Thyroid gland (tissue), 4 donors: ENCODE measurements around the gene CPA5. TPM values are rescaled to one million over a fixed set of nuclear protein-coding genes. Genes with fewer than 3 reads are reported as not detected.

Experiments used
- DNase-seq, 2 donors: peaks; one replicate each; pipeline ENCODE4 v3.0.0-alpha.2; 2019
- H3K27ac ChIP-seq, 3 donors: fragments of 200-600 bp; sonication (generic); 1 replicate in 2 of 3; 2 replicates in 1 of 3; pipeline ENCODE4 v1.5.1; 2016 to 2019; ENCODE audit warnings: mild to moderate bottlenecking in 1 of 3, moderate library complexity in 1 of 3
- H3K27me3 ChIP-seq: fragments of 200-600 bp; sonication (generic); one replicate; pipeline ENCODE4 v1.5.1; 2019
- H3K36me3 ChIP-seq, 2 donors: fragments of 200-600 bp; sonication (generic); one replicate each; pipeline ENCODE4 v1.5.1; 2016 to 2019
- H3K4me1 ChIP-seq, 2 donors: fragments of 200-600 bp; sonication (generic); one replicate each; pipeline ENCODE4 v1.5.1; 2017 to 2019
- H3K4me3 ChIP-seq, 3 donors: fragments of 200-600 bp; sonication (generic); replicated peaks in 1 of 3; 1 replicate in 2 of 3; 2 replicates in 1 of 3; pipeline ENCODE4 v1.5.1; 2016; ENCODE audit warnings: mild to moderate bottlenecking in 1 of 3
- H3K9me3 ChIP-seq: fragments of 200-600 bp; sonication (generic); one replicate; pipeline ENCODE4 v1.5.1; 2017
- POLR2A ChIP-seq, 2 donors: fragments of 450-650 bp; IDR thresholded peaks; one replicate each; pipeline ENCODE4 v1.6.1; 2017; ENCODE audit warnings: antibody characterized with exemption in 2 of 2, mild to moderate bottlenecking in 2 of 2, moderate library complexity in 1 of 2
- WGBS, 2 donors: methylation state at CpG; one replicate each; pipeline ENCODE4 v1.1.5; 2017; 5-methylcytosine and 5-hydroxymethylcytosine counted together
- intact Hi-C: fragments of 100-400 bp; cut with DNase I; formaldehyde crosslinking; loops from one replicate; pipeline ENCODE4 v1.15.1; 2023
- total RNA-seq, 4 donors: library from RNA; depleted of rRNA; stranded (reverse); fragments of >200 nt; gene quantifications; one replicate each; pipeline ENCODE4 v1.2.3, GENCODE V29; 2016
- TF ChIP-seq, protein P1 (sequence below), 6 experiments: fragments of 200-600 bp in 3 of 6; fragments of 450-650 bp in 3 of 6; sonication (generic) in 3 of 6; IDR thresholded peaks; one replicate each; pipeline ENCODE4 v1.5.1; 2016 to 2019; ENCODE audit warnings: antibody characterized with exemption in 6 of 6, mild to moderate bottlenecking in 2 of 6, inconsistent platforms in 1 of 6, moderate library complexity in 1 of 6

Gene CPA5
- total RNA-seq, 4 donors from 2014 or later: not detected

DNA sequence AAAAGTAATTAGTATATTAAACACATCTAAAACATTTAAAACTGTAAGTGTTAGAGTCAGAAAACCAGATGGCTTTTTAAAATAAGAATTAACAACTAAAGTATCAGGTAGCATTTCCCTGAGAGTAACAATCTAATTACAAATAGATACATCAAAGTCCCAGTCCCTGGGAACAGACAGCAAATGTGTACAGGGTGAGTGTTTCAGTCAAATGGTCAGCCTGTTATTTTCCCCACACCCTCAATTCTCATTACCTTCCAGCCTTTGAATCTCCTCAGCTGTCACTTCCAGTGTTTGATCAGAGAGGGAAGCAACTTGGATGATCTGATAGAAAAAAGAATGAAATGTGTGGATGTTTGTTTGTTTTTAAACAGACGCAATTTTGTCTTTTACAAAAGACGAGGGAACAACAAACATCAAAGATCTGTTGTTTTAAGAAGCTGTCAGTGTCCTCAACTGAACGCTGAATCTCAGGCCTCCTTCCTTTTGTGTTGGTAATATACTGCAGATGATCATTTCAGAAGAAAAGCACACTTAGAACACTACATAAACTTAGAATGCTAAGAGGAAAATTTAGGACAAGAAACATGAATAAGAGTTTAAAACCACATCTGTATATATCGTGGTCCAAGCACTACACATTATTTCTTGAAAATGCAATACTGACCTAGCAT, 66.4 kb downstream of the CPA5 start:
- H3K4me1 ChIP-seq: peaks cover 0 to 4% of the 10 kb centered on the region in 2 donors
- intact Hi-C loops: no loop called here
- no peaks in the 10 kb centered on the region for H3K9me3 ChIP-seq
- H3K27me3 ChIP-seq: no peaks in the 10 kb centered on the region
- DNase-seq: no peak
- H3K27ac ChIP-seq: no peak overlapping the region
- WGBS, 2 donors: 72 to 73% methylated on average over 4 of the region's 4 CpGs
- TF ChIP-seq POLR2A (IDR thresholded peaks at IDR 0.05): no peak
- TF ChIP-seq, protein P1, sequence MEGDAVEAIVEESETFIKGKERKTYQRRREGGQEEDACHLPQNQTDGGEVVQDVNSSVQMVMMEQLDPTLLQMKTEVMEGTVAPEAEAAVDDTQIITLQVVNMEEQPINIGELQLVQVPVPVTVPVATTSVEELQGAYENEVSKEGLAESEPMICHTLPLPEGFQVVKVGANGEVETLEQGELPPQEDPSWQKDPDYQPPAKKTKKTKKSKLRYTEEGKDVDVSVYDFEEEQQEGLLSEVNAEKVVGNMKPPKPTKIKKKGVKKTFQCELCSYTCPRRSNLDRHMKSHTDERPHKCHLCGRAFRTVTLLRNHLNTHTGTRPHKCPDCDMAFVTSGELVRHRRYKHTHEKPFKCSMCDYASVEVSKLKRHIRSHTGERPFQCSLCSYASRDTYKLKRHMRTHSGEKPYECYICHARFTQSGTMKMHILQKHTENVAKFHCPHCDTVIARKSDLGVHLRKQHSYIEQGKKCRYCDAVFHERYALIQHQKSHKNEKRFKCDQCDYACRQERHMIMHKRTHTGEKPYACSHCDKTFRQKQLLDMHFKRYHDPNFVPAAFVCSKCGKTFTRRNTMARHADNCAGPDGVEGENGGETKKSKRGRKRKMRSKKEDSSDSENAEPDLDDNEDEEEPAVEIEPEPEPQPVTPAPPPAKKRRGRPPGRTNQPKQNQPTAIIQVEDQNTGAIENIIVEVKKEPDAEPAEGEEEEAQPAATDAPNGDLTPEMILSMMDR (IDR thresholded peaks at IDR 0.05): no peak
- no peak overlapping the region for H3K4me3 ChIP-seq
- H3K36me3 ChIP-seq: no peaks in the 10 kb centered on the region

- Histone ChIP-seq H3K4me3 (no peak overlapping the region), H3K36me3 (no peaks in the 10 kb centered on the region), H3K9me3 (no peaks in the 10 kb centered on the region), H3K4me1 (peaks cover 0 to 4% of the 10 kb centered on the region in 2 donors), H3K27me3 (no peaks in the 10 kb centered on the region), H3K27ac (no peak overlapping the region)
- 96 to 99% methylated on average over 4 of the region's 4 CpGs for WGBS, 2 donors
- TF ChIP-seq, protein P1 (IDR thresholded peaks at IDR 0.05): no peak
- TF ChIP-seq POLR2A (IDR thresholded peaks at IDR 0.05): no peak
- no peak for DNase-seq
- intact Hi-C loops: no loop called here
Measured at GRCh38 chr7:130413201-130413600, 68.6 kb downstream of the CPA5 start.

GRCh38 chr7:130415006-130415405, 70.4 kb downstream of the CPA5 start:
- no peaks in the 10 kb centered on the region for H3K27me3 ChIP-seq
- no peak overlapping the region for H3K4me3 ChIP-seq
- no peaks in the 10 kb centered on the region for H3K36me3 ChIP-seq
- intact Hi-C loops: no loop called here
- no peak for DNase-seq
- H3K4me1 ChIP-seq: no peaks in the 10 kb centered on the region
- H3K27ac ChIP-seq: no peak overlapping the region
- TF ChIP-seq, protein P1 (IDR thresholded peaks at IDR 0.05): no peak
- no peak for TF ChIP-seq POLR2A (IDR thresholded peaks at IDR 0.05)
- no peaks in the 10 kb centered on the region for H3K9me3 ChIP-seq

- H3K4me1 ChIP-seq: no peaks in the 10 kb centered on the region
- 75 to 81% methylated on average over 5 of the region's 5 CpGs for WGBS, 2 donors
- no peaks in the 10 kb centered on the region for H3K27me3 ChIP-seq
- H3K4me3 ChIP-seq: no peak overlapping the region
- H3K36me3 ChIP-seq: no peaks in the 10 kb centered on the region
- intact Hi-C loops: no loop called here
- DNase-seq: no peak
- H3K9me3 ChIP-seq: no peaks in the 10 kb centered on the region
- TF ChIP-seq, protein P1 (IDR thresholded peaks at IDR 0.05): no peak
- no peak for TF ChIP-seq POLR2A (IDR thresholded peaks at IDR 0.05)
- no peak overlapping the region for H3K27ac ChIP-seq
Measured at GRCh38 chr7:130417213-130417612, 72.6 kb downstream of the CPA5 start.

GRCh38 chr7:130418306-130418705, 73.7 kb downstream of the CPA5 start:
- Histone ChIP-seq H3K4me1 (no peaks in the 10 kb centered on the region), H3K27me3 (no peaks in the 10 kb centered on the region), H3K36me3 (no peaks in the 10 kb centered on the region), H3K4me3 (no peak overlapping the region), H3K9me3 (no peaks in the 10 kb centered on the region), H3K27ac (no peak overlapping the region)
- no peak for DNase-seq
- intact Hi-C loops: no loop called here
- WGBS, 2 donors: 96 to 97% methylated on average over 7 of the region's 7 CpGs
- TF ChIP-seq, protein P1 (IDR thresholded peaks at IDR 0.05): no peak
- no peak for TF ChIP-seq POLR2A (IDR thresholded peaks at IDR 0.05)

Other genes with a start within 250 kb of the CPA5 start
- gene TMEM209, start 139.4 kb upstream of the CPA5 start, total RNA-seq: 10 to 100 TPM; 19.5 to 28.0 (median 24.5) TPM
- gene SSMEM1, start 137.0 kb upstream of the CPA5 start, total RNA-seq: not detected
- gene CPA2, start 78.0 kb upstream of the CPA5 start, total RNA-seq: not detected
- gene CPA4, start 51.7 kb upstream of the CPA5 start, total RNA-seq: not detected
- gene CPA1, start 35.7 kb downstream of the CPA5 start, total RNA-seq: 1 to 10 TPM in 1 of 4 donors, not detected in 3; 1.3 TPM
- 10 to 100 TPM in 1 of 4 donors, 1 to 10 TPM in 3; 3.1 to 10.7 (median 7.9) TPM for gene CEP41, start 96.2 kb downstream of the CPA5 start, total RNA-seq
- 10 to 100 TPM; 20.7 to 29.8 (median 25.5) TPM for gene MEST, start 147.3 kb downstream of the CPA5 start, total RNA-seq